ENCODE data around the gene PLA2G5.

Gene PLA2G5

GRCh38 chr1:20096840-20097447, 26.9 kb downstream of the PLA2G5 start:
- FAIRE-seq (no peak), DNase-seq (ENCODE audit: insufficient read length, low spot score) (no peak)
- TF ChIP-seq CTCF (IDR thresholded peaks at IDR 0.05; ENCODE audit: insufficient read depth, missing control alignments), result no peak

- no peak for TF ChIP-seq CTCF (IDR thresholded peaks at IDR 0.05; ENCODE audit: insufficient read depth, missing control alignments)
- no peak for FAIRE-seq
- DNase-seq (ENCODE audit: insufficient read length, low spot score), result no peak
Observed at GRCh38 chr1:20099533-20099932, 29.5 kb downstream of the PLA2G5 start.

- TF ChIP-seq CTCF (IDR thresholded peaks at IDR 0.05; ENCODE audit: insufficient read depth, missing control alignments), result peak; percentile 21
- FAIRE-seq (no peak), DNase-seq (ENCODE audit: insufficient read length, low spot score) (no peak)
Observed at GRCh38 chr1:20100632-20101355, 30.8 kb downstream of the PLA2G5 start.

DNA sequence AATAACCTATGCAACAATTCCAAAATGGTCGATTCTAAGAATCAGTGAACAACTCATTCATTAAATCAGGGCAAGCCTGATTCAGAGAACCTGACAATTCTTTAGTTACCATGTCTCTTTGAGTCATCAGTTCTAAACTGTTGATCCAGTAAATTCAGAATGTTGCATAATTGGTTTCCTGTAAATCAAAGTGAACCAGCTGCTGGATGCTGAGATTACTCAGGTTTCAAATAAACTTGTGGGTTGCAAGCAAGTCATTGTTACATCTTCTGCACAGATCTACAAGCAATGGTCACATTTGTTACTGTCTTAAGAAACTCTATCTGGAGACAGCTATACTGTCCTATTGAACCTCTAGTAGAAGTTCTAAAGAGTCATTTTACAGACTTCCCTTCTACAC, 32.9 kb downstream of the PLA2G5 start:
- TF ChIP-seq CTCF (IDR thresholded peaks at IDR 0.05; ENCODE audit: insufficient read depth, missing control alignments), result no peak
- FAIRE-seq, result no peak
- no peak for DNase-seq (ENCODE audit: insufficient read length, low spot score)

- no peak for FAIRE-seq
- no peak for TF ChIP-seq CTCF (IDR thresholded peaks at IDR 0.05; ENCODE audit: insufficient read depth, missing control alignments)
Observed at GRCh38 chr1:20105856-20106255, 35.9 kb downstream of the PLA2G5 start.

GRCh38 chr1:20107351-20107750, 37.4 kb downstream of the PLA2G5 start:
- no peak for TF ChIP-seq CTCF (IDR thresholded peaks at IDR 0.05; ENCODE audit: insufficient read depth, missing control alignments)
- no peak for FAIRE-seq
- DNase-seq (ENCODE audit: insufficient read length, low spot score), result no peak

More at GRCh38 chr1:20105856-20106255, 35.9 kb downstream of the PLA2G5 start:
- no peak for DNase-seq (ENCODE audit: insufficient read length, low spot score)

- TF ChIP-seq CTCF (IDR thresholded peaks at IDR 0.05; ENCODE audit: insufficient read depth, missing control alignments), result no peak
- FAIRE-seq, result no peak
- no peak for DNase-seq (ENCODE audit: insufficient read length, low spot score)
Observed at GRCh38 chr1:20107796-20108195, 37.8 kb downstream of the PLA2G5 start.
